LNCaP clone FGC (cell line): ENCODE measurements around the gene SAMD8.

Source experiments
- DNase-seq: peaks from one replicate; pipeline ENCODE4 v3.0.0-alpha.2; 2011; ENCODE audit warnings: low read depth
- H3K4me3 ChIP-seq: 2 replicates; pipeline ENCODE4 v1.5.1; 2011; ENCODE audit warnings: mild to moderate bottlenecking, low read depth, low read length, control low read depth
- TF ChIP-seq, protein P1 (sequence below): IDR thresholded peaks from 2 replicates; pipeline ENCODE4 v1.5.1; 2012; ENCODE audit warnings: mild to moderate bottlenecking; ENCODE audit not compliant: control insufficient read depth, insufficient read depth; ENCODE audit errors: extremely low read depth

SAMD8 gene

DNA sequence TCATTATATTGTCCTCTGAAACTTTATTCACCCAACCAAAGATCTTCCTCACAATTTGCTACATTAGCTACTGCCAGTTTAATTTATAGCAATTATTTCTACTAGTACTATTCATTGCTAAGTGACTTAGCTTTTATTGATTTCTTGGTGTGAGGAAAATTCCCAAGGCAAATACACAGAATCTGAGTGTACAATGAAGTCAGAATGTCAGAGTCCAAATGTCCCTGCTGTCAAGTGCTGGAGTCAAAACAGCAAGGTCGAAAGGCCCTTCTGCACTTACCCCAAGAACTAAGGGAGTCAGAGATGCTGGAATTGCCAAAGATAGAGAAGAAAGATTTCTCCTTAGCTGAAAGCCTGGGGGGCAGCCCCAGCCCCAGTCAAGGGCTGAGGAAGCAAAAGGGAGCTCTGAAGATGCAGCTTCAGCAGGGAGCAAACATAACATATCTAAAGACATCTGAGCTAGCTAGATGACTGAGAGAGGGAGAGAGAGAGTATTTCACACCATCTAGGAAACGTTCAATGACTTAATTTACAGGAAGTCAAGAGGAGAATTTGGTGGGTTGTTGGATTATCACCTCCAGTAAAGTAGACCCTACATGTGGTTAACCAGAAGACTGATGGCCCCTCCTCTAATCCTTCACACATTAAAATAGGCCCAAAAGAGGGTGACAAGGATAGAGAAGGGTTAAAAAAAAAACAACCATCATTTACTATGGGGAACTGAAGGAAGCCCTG is 36.6 kb upstream of the SAMD8 start:
- DNase-seq, result no peak
- H3K4me3 ChIP-seq, result no peak overlapping the region
- TF ChIP-seq, protein P1, sequence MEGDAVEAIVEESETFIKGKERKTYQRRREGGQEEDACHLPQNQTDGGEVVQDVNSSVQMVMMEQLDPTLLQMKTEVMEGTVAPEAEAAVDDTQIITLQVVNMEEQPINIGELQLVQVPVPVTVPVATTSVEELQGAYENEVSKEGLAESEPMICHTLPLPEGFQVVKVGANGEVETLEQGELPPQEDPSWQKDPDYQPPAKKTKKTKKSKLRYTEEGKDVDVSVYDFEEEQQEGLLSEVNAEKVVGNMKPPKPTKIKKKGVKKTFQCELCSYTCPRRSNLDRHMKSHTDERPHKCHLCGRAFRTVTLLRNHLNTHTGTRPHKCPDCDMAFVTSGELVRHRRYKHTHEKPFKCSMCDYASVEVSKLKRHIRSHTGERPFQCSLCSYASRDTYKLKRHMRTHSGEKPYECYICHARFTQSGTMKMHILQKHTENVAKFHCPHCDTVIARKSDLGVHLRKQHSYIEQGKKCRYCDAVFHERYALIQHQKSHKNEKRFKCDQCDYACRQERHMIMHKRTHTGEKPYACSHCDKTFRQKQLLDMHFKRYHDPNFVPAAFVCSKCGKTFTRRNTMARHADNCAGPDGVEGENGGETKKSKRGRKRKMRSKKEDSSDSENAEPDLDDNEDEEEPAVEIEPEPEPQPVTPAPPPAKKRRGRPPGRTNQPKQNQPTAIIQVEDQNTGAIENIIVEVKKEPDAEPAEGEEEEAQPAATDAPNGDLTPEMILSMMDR, result no peak

DNA sequence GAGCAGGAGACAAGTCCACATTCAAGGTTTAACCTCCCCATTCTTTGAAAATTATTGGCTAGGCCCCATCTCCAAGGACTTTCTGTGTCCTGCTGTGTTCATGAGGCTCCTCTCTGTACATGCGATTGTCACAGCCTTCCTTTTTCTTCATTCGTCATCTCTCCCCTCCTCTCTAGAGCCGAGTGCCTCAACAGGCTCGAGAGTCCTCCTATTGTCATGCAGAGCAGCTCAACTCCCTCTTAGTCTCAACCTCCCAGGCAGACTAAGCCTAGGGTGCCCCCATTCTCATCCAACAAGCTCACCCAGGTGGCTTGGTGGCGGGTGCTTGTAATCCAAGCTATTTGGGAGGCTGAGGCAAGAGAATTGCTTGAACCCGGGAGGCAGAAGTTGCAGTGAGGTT is 35.1 kb upstream of the SAMD8 start:
- TF ChIP-seq, protein P1, result no peak
- no peak overlapping the region for H3K4me3 ChIP-seq
- no peak for DNase-seq

DNA sequence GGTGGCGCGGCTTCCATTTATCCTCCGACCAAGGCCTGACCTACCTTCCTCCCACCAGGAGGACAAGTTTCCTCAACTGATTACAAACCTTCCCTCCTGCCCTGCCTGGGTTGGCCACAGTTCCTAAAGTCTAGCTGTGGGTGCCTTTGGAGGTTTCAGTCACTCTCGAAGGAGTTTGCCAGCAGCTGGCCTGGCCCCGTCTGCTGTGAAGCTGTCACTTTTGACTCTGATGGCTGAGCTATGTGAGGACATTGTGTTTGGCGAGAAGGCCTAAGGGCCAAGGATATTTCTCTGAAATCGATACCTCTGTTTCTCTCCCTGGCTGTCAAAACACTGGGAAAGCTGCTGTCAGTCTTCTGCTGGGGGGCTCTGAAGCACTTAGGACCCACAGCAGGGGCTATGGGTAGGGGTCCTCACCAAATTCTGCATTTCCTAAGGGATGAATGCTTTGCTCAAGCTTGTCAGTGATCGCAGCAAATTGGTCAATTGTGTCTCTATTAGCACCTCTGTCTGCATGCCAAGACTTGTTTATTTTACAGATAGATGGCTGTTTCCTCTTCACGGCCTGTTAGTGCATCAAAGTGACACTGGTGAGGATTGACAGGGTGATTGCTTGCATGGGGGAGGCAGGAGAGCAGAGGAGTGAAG is 31.9 kb upstream of the SAMD8 start:
- DNase-seq, result no peak
- H3K4me3 ChIP-seq, result no peak overlapping the region
- TF ChIP-seq, protein P1, result no peak

DNA sequence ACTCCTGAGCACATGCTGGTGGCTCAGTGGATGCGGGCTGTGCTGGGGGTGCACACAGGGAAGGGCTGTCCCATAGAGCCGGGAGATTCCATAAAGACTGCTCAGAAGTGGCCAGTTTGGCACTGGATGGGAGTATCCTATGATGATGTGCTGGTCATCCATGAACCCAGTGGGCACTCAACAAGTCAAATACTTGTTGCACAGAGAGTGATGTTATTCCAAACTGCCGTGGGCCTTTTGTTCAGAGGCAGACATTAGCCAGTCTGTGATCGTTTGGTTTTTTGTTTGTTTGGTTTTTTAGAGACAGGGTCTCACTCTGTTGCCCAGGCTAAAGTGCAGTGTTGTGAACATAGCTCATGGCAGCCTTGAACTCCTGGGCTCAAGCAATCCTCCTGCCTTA is 30.9 kb upstream of the SAMD8 start:
- no peak for DNase-seq
- TF ChIP-seq, protein P1, result no peak
- no peak overlapping the region for H3K4me3 ChIP-seq

DNA sequence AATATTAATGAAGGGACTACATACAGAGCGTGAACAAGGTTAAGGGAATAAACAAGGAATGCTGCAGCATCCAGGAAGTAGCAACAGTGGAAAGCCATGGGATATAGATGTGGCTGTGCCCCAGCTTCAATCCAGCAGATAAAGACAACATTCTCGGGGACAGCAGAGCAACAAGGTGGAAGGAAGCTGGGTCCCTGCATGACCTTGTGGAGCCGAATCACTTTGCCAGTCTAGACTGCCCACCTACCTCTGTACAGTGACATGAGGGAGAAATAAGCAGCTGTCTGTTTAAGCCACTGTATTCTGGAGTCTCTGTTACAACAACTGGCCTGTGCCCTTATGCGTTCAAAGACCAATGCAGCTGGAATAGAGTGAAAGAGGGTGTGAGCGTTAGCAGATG is 30.1 kb upstream of the SAMD8 start:
- no peak for DNase-seq
- TF ChIP-seq, protein P1, result no peak
- no peak overlapping the region for H3K4me3 ChIP-seq

DNA sequence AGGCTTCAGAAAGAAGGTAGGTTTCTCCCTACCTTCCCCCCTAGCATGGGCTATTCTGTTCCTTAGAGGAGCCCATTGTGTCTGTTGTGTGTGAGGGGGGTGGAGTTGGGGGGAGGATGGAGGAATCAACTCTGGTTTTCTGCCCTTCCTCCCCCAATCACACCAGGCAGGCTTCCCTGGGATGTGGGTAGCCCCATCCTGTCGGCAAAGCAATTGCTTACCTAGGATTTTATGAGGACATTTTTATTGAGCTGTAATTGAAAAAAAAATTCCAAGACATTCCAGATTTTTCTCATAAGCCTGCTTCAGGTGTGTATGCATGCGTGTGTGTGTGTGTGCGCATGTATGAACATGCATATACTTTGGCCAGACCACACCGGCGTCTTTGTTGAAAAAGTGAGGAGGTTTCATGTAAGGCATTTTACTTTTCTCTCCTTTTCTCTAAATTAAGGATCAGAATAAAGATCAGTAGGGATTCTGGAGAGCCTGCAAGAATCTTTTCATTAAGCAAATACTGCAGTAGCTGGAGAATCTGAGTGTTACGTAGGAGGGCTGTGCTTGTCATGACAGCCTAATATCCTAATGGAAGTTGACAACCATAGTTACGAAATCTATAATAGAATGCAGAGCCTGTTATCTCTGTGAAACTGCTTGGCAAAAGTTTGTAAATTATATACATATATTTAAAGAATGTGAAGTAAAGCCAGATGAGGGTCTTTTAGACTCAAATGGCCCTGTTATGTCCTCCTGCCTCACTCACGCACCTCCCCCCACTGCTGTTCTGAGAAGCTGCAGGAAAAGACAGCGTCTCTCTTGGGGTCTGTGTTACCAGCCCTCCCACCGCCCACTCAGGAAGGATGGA is 27.3 kb upstream of the SAMD8 start:
- H3K4me3 ChIP-seq, result no peak overlapping the region
- peak; percentile 57 for DNase-seq
- TF ChIP-seq, protein P1, result no peak
